A549 (cell line): ENCODE data around the gene ATOX1.

Experiments used
- CBX2 ChIP-seq: fragments of 200-600 bp; sonication (generic); IDR thresholded peaks from 2 replicates; pipeline ENCODE4 v1.6.1; 2016; ENCODE audit warnings: low read depth, mild to moderate bottlenecking, borderline replicate concordance
- CEBPB ChIP-seq, 2 experiments: fragments of >200 bp in 1 of 2; sonication (Bioruptor Twin) in 1 of 2; formaldehyde crosslinking in 1 of 2; IDR thresholded peaks; 2 replicates each; pipeline ENCODE4 v1.6.1; 2012 to 2016
- CTCF ChIP-seq: fragments of >200 bp; sonication (Bioruptor Twin); formaldehyde crosslinking; IDR thresholded peaks from 3 replicates; pipeline ENCODE4 v1.5.1; 2016
- E2F6 ChIP-seq: IDR thresholded peaks from 2 replicates; pipeline ENCODE4 v1.6.1; 2012; ENCODE audit warnings: low read depth, borderline replicate concordance
- EP300 ChIP-seq, 2 experiments: fragments of >200 bp; sonication (Bioruptor Twin); formaldehyde crosslinking; IDR thresholded peaks; 2 replicates in 1 of 2; 3 replicates in 1 of 2; pipeline ENCODE4 v1.6.1; 2016 to 2017
- JUN ChIP-seq, 2 experiments: fragments of >200 bp; sonication (Bioruptor Twin); formaldehyde crosslinking; IDR thresholded peaks; 2 replicates in 1 of 2; 3 replicates in 1 of 2; pipeline ENCODE4 v1.6.1; 2016 to 2017
- MAX ChIP-seq: IDR thresholded peaks from 2 replicates; pipeline ENCODE4 v1.6.1; 2012
- MYC ChIP-seq: IDR thresholded peaks from 2 replicates; pipeline ENCODE4 v1.6.1; 2012; ENCODE audit warnings: mild to moderate bottlenecking, inconsistent platforms, low read length, improper control_type of control experiment, borderline replicate concordance
- POLR2A ChIP-seq: IDR thresholded peaks from 2 replicates; pipeline ENCODE4 v1.6.1; 2012; ENCODE audit warnings: mild to moderate bottlenecking, low read length
- POLR2AphosphoS2 ChIP-seq: conservative IDR thresholded peaks from 2 replicates; pipeline ENCODE4 v1.6.1; 2012; ENCODE audit warnings: low read length, improper control_type of control experiment, inconsistent platforms
- RAD21 ChIP-seq, 2 experiments: fragments of >200 bp in 1 of 2; sonication (Bioruptor Twin) in 1 of 2; formaldehyde crosslinking in 1 of 2; IDR thresholded peaks in 1 of 2; conservative IDR thresholded peaks in 1 of 2; 2 replicates in 1 of 2; 3 replicates in 1 of 2; pipeline ENCODE4 v1.6.1; 2012 to 2018; ENCODE audit warnings: inconsistent platforms in 1 of 2
- REST ChIP-seq: fragments of 200-600 bp; sonication (generic); IDR thresholded peaks from 2 replicates; pipeline ENCODE4 v1.6.1; 2016; ENCODE audit warnings: antibody characterized with exemption, mild to moderate bottlenecking, moderate library complexity
- ZFP36 ChIP-seq: fragments of 450-650 bp; IDR thresholded peaks from 2 replicates; pipeline ENCODE4 v1.6.1; 2014; ENCODE audit warnings: borderline replicate concordance; ENCODE audit not compliant: partially characterized antibody

GRCh38 chr5:151793358-151793757 lies 34.9 kb upstream of the ATOX1 start:
- TF ChIP-seq CTCF (no peak), POLR2A (no peak), E2F6 (no peak), CEBPB (IDR thresholded peaks at IDR 0.05) (no peak), CBX2 (no peak), JUN (IDR thresholded peaks at IDR 0.05) (no peak), MYC (no peak), EP300 (IDR thresholded peaks at IDR 0.05) (no peak), ZFP36 (no peak), REST (no peak), POLR2AphosphoS2 (no peak), RAD21 (conservative IDR thresholded peaks at IDR 0.05 in 1 of 2, IDR thresholded peaks at IDR 0.05 in 1 of 2) (no peak), MAX (no peak)
